GM23248 (cell line): Measurements from ENCODE around the gene COX7A2.

Experiments used
- EZH2 ChIP-seq: fragments of 200-600 bp; sonication (generic); IDR thresholded peaks from 2 replicates; pipeline ENCODE4 v1.6.1; 2018; ENCODE audit warnings: antibody characterized with exemption, mild to moderate bottlenecking; ENCODE audit not compliant: insufficient read depth, poor library complexity, severe bottlenecking
- EZH2phosphoT487 ChIP-seq: fragments of 200-600 bp; sonication (generic); IDR thresholded peaks from 2 replicates; pipeline ENCODE4 v1.6.1; 2018; ENCODE audit warnings: antibody characterized with exemption, moderate library complexity, mild to moderate bottlenecking, low read depth; ENCODE audit not compliant: insufficient read depth

DNA sequence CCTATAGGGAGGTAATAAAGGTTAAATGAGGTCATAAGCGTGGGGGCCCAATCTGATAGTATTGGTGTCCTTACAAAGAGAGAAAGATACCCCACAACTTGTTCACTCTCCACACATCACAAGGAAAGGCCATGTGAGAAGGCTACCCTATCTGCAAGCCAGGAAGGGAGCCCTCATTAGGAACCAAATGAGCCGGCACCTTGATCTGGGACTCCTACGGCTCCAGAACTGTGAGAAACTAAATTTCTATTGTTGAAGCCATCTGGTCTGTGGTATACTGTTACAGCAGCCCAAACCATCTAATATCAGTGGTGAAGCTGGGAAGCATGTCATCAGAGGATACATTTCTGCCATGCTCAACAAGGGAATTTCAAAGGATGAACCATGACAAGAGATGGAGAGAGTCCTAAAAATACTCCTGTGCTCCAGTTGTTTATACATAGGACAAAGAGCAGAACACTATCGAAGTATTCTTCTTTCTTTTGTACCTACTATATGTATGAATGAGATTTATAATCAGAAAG is 10.4 kb downstream of the COX7A2 start:
- TF ChIP-seq EZH2phosphoT487 = no peak
- no peak for TF ChIP-seq EZH2
